ENCODE data around the gene CCDC88C.

The CCDC88C gene

DNA sequence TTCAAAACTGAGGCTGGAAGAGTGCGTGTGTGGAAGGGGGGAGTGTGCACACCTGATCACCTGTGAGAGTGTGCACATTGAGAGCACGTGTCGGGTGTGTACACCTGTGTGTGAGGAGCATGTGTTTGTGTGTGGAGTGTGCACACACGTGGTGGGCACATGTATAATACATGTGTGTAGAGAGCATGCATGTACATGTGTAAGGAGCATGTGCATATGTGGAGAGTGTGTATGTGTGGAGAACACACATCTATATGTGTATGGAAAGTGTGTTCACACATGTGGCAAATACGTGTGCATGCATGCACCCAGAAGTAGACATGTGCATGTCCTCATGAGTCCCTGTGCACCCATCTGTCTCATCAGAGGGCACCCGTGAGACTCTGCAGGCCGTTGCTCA is 110.0 kb downstream of the CCDC88C start:
- no peak overlapping the region for H4K12ac ChIP-seq (ENCODE audit: low read depth, low read length)
- H2BK12ac ChIP-seq (ENCODE audit: low read length): no peak overlapping the region
- no peak overlapping the region for H3K4me2 ChIP-seq (ENCODE audit: low read length)
- no peak overlapping the region for H3K4ac ChIP-seq (ENCODE audit: low read depth, low read length)
- H2AFZ ChIP-seq (ENCODE audit: insufficient read depth, low read length, poor library complexity): no peak overlapping the region
- no peak for DNase-seq
- no peaks in the 10 kb centered on the region for H3K9me3 ChIP-seq (ENCODE audit: insufficient read depth, low read depth, low read length)
- H4K91ac ChIP-seq (ENCODE audit: low read depth, low read length): no peak overlapping the region
- no peak overlapping the region for H3K4me3 ChIP-seq (ENCODE audit: low read depth, low read length)
- no peaks in the 10 kb centered on the region for H3K27me3 ChIP-seq (ENCODE audit: insufficient read depth, low read length)
- H3K23ac ChIP-seq (ENCODE audit: low read length): no peak overlapping the region
- H4K8ac ChIP-seq (ENCODE audit: low read depth, low read length): no peak overlapping the region
- no peaks in the 10 kb centered on the region for H3K4me1 ChIP-seq (ENCODE audit: control insufficient read depth in 1 of 2, insufficient read depth in 2 of 2, low read length in 2 of 2)
- no peak overlapping the region for H2BK5ac ChIP-seq (ENCODE audit: low read depth, low read length, poor library complexity)
- no peak overlapping the region for H3K9ac ChIP-seq (ENCODE audit: low read length)
- H3K36me3 ChIP-seq (ENCODE audit: control insufficient read depth in 1 of 2, insufficient read depth in 2 of 2, low read length in 2 of 2): peaks cover 5 to 7% of the 10 kb centered on the region in 2 experiments
- H3K27ac ChIP-seq (ENCODE audit: low read depth, low read length): no peak overlapping the region
- H2AK5ac ChIP-seq (ENCODE audit: low read length): no peak overlapping the region
- H3K79me2 ChIP-seq (ENCODE audit: control insufficient read depth, insufficient read depth, low read length, poor library complexity): no peaks in the 10 kb centered on the region
- H3K79me1 ChIP-seq (ENCODE audit: low read length): no peaks in the 10 kb centered on the region
- no peak overlapping the region for H3K14ac ChIP-seq (ENCODE audit: low read length)
- WGBS (ENCODE audit: extremely low coverage, insufficient coverage, insufficient read length): no CpG with 5 or more reads among the region's 7 CpGs
- no peak overlapping the region for H3K18ac ChIP-seq (ENCODE audit: low read length)
- no peak overlapping the region for H2BK120ac ChIP-seq (ENCODE audit: insufficient read depth, low read length, poor library complexity)

DNA sequence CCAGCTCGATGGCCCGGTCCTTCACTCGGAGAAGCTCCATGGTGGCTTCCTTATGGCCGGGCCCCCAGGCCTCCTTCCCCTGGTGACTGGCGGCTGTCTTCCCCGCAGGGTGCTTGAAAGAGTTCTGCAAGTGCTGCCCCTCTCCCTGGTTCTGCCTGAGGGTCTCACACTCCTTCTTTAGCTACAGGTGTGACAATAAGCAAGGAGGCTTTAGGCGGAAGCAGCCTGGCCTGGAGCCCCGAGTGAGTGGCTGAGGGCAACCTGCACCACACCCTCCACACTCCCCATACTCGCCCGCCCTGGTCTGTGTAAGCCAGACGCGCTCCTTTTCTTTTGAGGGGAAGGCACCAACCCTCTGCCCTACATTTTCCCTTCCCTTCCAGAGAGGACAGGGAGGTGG is 110.6 kb downstream of the CCDC88C start:
- Histone ChIP-seq H2BK120ac (ENCODE audit: insufficient read depth, low read length, poor library complexity) (no peak overlapping the region), H3K27me3 (ENCODE audit: insufficient read depth, low read length) (no peaks in the 10 kb centered on the region), H3K79me2 (ENCODE audit: control insufficient read depth, insufficient read depth, low read length, poor library complexity) (no peaks in the 10 kb centered on the region), H3K4me1 (ENCODE audit: control insufficient read depth in 1 of 2, insufficient read depth in 2 of 2, low read length in 2 of 2) (no peaks in the 10 kb centered on the region), H2BK5ac (ENCODE audit: low read depth, low read length, poor library complexity) (no peak overlapping the region), H2AK5ac (ENCODE audit: low read length) (no peak overlapping the region), H3K4me2 (ENCODE audit: low read length) (no peak overlapping the region), H3K18ac (ENCODE audit: low read length) (no peak overlapping the region), H3K23ac (ENCODE audit: low read length) (no peak overlapping the region), H3K14ac (ENCODE audit: low read length) (no peak overlapping the region), H3K4me3 (ENCODE audit: low read depth, low read length) (no peak overlapping the region), H3K36me3 (ENCODE audit: control insufficient read depth in 1 of 2, insufficient read depth in 2 of 2, low read length in 2 of 2) (peaks cover 5 to 7% of the 10 kb centered on the region in 2 experiments), H4K91ac (ENCODE audit: low read depth, low read length) (no peak overlapping the region), H3K9me3 (ENCODE audit: insufficient read depth, low read depth, low read length) (no peaks in the 10 kb centered on the region), H4K8ac (ENCODE audit: low read depth, low read length) (no peak overlapping the region), H3K9ac (ENCODE audit: low read length) (no peak overlapping the region), H3K4ac (ENCODE audit: low read depth, low read length) (no peak overlapping the region), H2BK12ac (ENCODE audit: low read length) (no peak overlapping the region), H4K12ac (ENCODE audit: low read depth, low read length) (no peak overlapping the region), H3K79me1 (ENCODE audit: low read length) (no peaks in the 10 kb centered on the region), H3K27ac (ENCODE audit: low read depth, low read length) (no peak overlapping the region), H2AFZ (ENCODE audit: insufficient read depth, low read length, poor library complexity) (no peak overlapping the region)
- no peak for DNase-seq
- WGBS (ENCODE audit: extremely low coverage, insufficient coverage, insufficient read length): no CpG with 5 or more reads among the region's 12 CpGs

- Histone ChIP-seq H3K79me2 (ENCODE audit: control insufficient read depth, insufficient read depth, low read length, poor library complexity) (no peaks in the 10 kb centered on the region), H3K4ac (ENCODE audit: low read depth, low read length) (no peak overlapping the region), H3K23ac (ENCODE audit: low read length) (no peak overlapping the region), H4K91ac (ENCODE audit: low read depth, low read length) (no peak overlapping the region), H2AK5ac (ENCODE audit: low read length) (no peak overlapping the region), H2AFZ (ENCODE audit: insufficient read depth, low read length, poor library complexity) (no peak overlapping the region), H3K4me1 (ENCODE audit: control insufficient read depth in 1 of 2, insufficient read depth in 2 of 2, low read length in 2 of 2) (no peaks in the 10 kb centered on the region), H3K9me3 (ENCODE audit: insufficient read depth, low read depth, low read length) (no peaks in the 10 kb centered on the region), H3K14ac (ENCODE audit: low read length) (no peak overlapping the region), H3K4me3 (ENCODE audit: low read depth, low read length) (no peak overlapping the region), H3K4me2 (ENCODE audit: low read length) (no peak overlapping the region), H3K27ac (ENCODE audit: low read depth, low read length) (no peak overlapping the region), H3K18ac (ENCODE audit: low read length) (no peak overlapping the region), H4K8ac (ENCODE audit: low read depth, low read length) (no peak overlapping the region), H3K9ac (ENCODE audit: low read length) (no peak overlapping the region), H2BK120ac (ENCODE audit: insufficient read depth, low read length, poor library complexity) (no peak overlapping the region), H3K27me3 (ENCODE audit: insufficient read depth, low read length) (no peaks in the 10 kb centered on the region), H3K79me1 (ENCODE audit: low read length) (no peaks in the 10 kb centered on the region), H3K36me3 (ENCODE audit: control insufficient read depth in 1 of 2, insufficient read depth in 2 of 2, low read length in 2 of 2) (peaks cover 5 to 7% of the 10 kb centered on the region in 2 experiments), H2BK5ac (ENCODE audit: low read depth, low read length, poor library complexity) (no peak overlapping the region), H4K12ac (ENCODE audit: low read depth, low read length) (no peak overlapping the region), H2BK12ac (ENCODE audit: low read length) (no peak overlapping the region)
- no peak for DNase-seq
- WGBS (ENCODE audit: extremely low coverage, insufficient coverage, insufficient read length): no CpG with 5 or more reads among the region's 3 CpGs
These were observed 111.1 kb downstream of the CCDC88C start for GRCh38 chr14:91306547-91306946.

GRCh38 chr14:91305650-91306431 is 111.8 kb downstream of the CCDC88C start:
- Histone ChIP-seq H3K18ac (ENCODE audit: low read length) (no peak overlapping the region), H3K9ac (ENCODE audit: low read length) (no peak overlapping the region), H3K4me3 (ENCODE audit: low read depth, low read length) (no peak overlapping the region), H2AFZ (ENCODE audit: insufficient read depth, low read length, poor library complexity) (no peak overlapping the region), H3K4me2 (ENCODE audit: low read length) (no peak overlapping the region), H3K27me3 (ENCODE audit: insufficient read depth, low read length) (no peaks in the 10 kb centered on the region), H3K27ac (ENCODE audit: low read depth, low read length) (no peak overlapping the region), H4K91ac (ENCODE audit: low read depth, low read length) (no peak overlapping the region), H2BK120ac (ENCODE audit: insufficient read depth, low read length, poor library complexity) (no peak overlapping the region), H3K36me3 (ENCODE audit: control insufficient read depth in 1 of 2, insufficient read depth in 2 of 2, low read length in 2 of 2) (peaks cover 5 to 7% of the 10 kb centered on the region in 2 experiments), H3K14ac (ENCODE audit: low read length) (no peak overlapping the region), H2BK12ac (ENCODE audit: low read length) (no peak overlapping the region), H3K9me3 (ENCODE audit: insufficient read depth, low read depth, low read length) (no peaks in the 10 kb centered on the region), H4K12ac (ENCODE audit: low read depth, low read length) (no peak overlapping the region), H2BK5ac (ENCODE audit: low read depth, low read length, poor library complexity) (no peak overlapping the region), H3K4me1 (ENCODE audit: control insufficient read depth in 1 of 2, insufficient read depth in 2 of 2, low read length in 2 of 2) (no peaks in the 10 kb centered on the region), H3K23ac (ENCODE audit: low read length) (no peak overlapping the region), H3K4ac (ENCODE audit: low read depth, low read length) (no peak overlapping the region), H2AK5ac (ENCODE audit: low read length) (no peak overlapping the region), H3K79me1 (ENCODE audit: low read length) (no peaks in the 10 kb centered on the region), H3K79me2 (ENCODE audit: control insufficient read depth, insufficient read depth, low read length, poor library complexity) (no peaks in the 10 kb centered on the region), H4K8ac (ENCODE audit: low read depth, low read length) (no peak overlapping the region)
- no peak for DNase-seq
- WGBS (ENCODE audit: extremely low coverage, insufficient coverage, insufficient read length): no CpG with 5 or more reads among the region's 10 CpGs

All from trophoblast cell (in vitro differentiated cells and primary cell).